H9 (cell line): ENCODE measurements around the gene KREMEN1. TPM values are rescaled to one million over a fixed set of nuclear protein-coding genes. Genes with fewer than 3 reads are reported as not detected.

Source experiments
- DNase-seq: peaks from one replicate; pipeline ENCODE4 v3.0.0-alpha.2; 2017
- H2AFZ ChIP-seq: one replicate; pipeline ENCODE4 v1.6.1; 2013; ENCODE audit warnings: mild to moderate bottlenecking, low read length, control low read depth, moderate library complexity
- H2AK5ac ChIP-seq: 2 replicates; pipeline ENCODE4 v1.6.1; 2013; ENCODE audit warnings: low read length, control low read depth, mixed read lengths; ENCODE audit not compliant: insufficient read length
- H2BK120ac ChIP-seq: one replicate; pipeline ENCODE4 v1.6.1; 2013; ENCODE audit warnings: low read depth, mild to moderate bottlenecking, low read length, control low read depth, inconsistent platforms; ENCODE audit not compliant: poor library complexity, severe bottlenecking
- H2BK12ac ChIP-seq: 2 replicates; pipeline ENCODE4 v1.6.1; 2013; ENCODE audit warnings: low read length, control low read depth, mixed read lengths, low read depth; ENCODE audit not compliant: insufficient read length
- H2BK15ac ChIP-seq: 2 replicates; pipeline ENCODE4 v1.6.1; 2013; ENCODE audit warnings: low read depth, low read length, control low read depth
- H2BK20ac ChIP-seq: one replicate; pipeline ENCODE4 v1.6.1; 2013; ENCODE audit warnings: low read depth, mild to moderate bottlenecking, low read length, control low read depth, inconsistent platforms; ENCODE audit not compliant: poor library complexity, severe bottlenecking
- H2BK5ac ChIP-seq: 2 replicates; pipeline ENCODE4 v1.6.1; 2013; ENCODE audit warnings: low read length, control low read depth, mixed read lengths; ENCODE audit not compliant: insufficient read length
- H3K14ac ChIP-seq: 2 replicates; pipeline ENCODE4 v1.6.1; 2013; ENCODE audit warnings: low read length, control low read depth; ENCODE audit not compliant: insufficient read depth
- H3K18ac ChIP-seq: 2 replicates; pipeline ENCODE4 v1.6.1; 2013; ENCODE audit warnings: low read depth, mild to moderate bottlenecking, mixed read lengths, low read length, control low read depth; ENCODE audit not compliant: insufficient read length
- H3K23ac ChIP-seq: 2 replicates; pipeline ENCODE4 v1.6.1; 2013; ENCODE audit warnings: low read length, control low read depth, mixed read lengths, low read depth; ENCODE audit not compliant: insufficient read length
- H3K23me2 ChIP-seq: 2 replicates; pipeline ENCODE4 v1.6.1; 2013; ENCODE audit warnings: low read depth, mild to moderate bottlenecking, mixed read lengths, low read length, control low read depth; ENCODE audit not compliant: insufficient read length, poor library complexity, severe bottlenecking
- H3K27ac ChIP-seq: 2 replicates; pipeline ENCODE4 v1.5.1; 2013; ENCODE audit warnings: low read length, control low read depth, mixed read lengths, low read depth; ENCODE audit not compliant: insufficient read length
- H3K27me3 ChIP-seq: 2 replicates; pipeline ENCODE4 v1.6.1; 2013; ENCODE audit warnings: low read length, control low read depth, inconsistent platforms; ENCODE audit not compliant: insufficient read depth
- H3K4ac ChIP-seq: 2 replicates; pipeline ENCODE4 v1.6.1; 2013; ENCODE audit warnings: low read depth, mild to moderate bottlenecking, control low read depth, inconsistent platforms, low read length, moderate library complexity
- H3K4me1 ChIP-seq: 2 replicates; pipeline ENCODE4 v1.6.1; 2013; ENCODE audit warnings: low read length, control low read depth, inconsistent platforms; ENCODE audit not compliant: insufficient read depth
- H3K4me2 ChIP-seq: 2 replicates; pipeline ENCODE4 v1.6.1; 2013; ENCODE audit warnings: low read length, control low read depth, mixed read lengths; ENCODE audit not compliant: insufficient read length, insufficient read depth
- H3K56ac ChIP-seq: 2 replicates; pipeline ENCODE4 v1.6.1; 2013; ENCODE audit warnings: low read depth, mild to moderate bottlenecking, mixed read lengths, low read length, control low read depth; ENCODE audit not compliant: insufficient read length
- H3K79me1 ChIP-seq: 2 replicates; pipeline ENCODE4 v1.6.1; 2013; ENCODE audit warnings: low read depth, mild to moderate bottlenecking, moderate library complexity, low read length, control low read depth, inconsistent platforms; ENCODE audit not compliant: insufficient read depth, poor library complexity, severe bottlenecking
- H3K79me2 ChIP-seq: 2 replicates; pipeline ENCODE4 v1.6.1; 2013; ENCODE audit warnings: low read length, control low read depth, inconsistent platforms; ENCODE audit not compliant: insufficient read depth
- H3K9ac ChIP-seq: 2 replicates; pipeline ENCODE4 v1.6.1; 2013; ENCODE audit warnings: low read length, control low read depth, mixed read lengths; ENCODE audit not compliant: insufficient read length; ENCODE audit errors: extremely low read depth
- H3K9me3 ChIP-seq: one replicate; pipeline ENCODE4 v1.6.1; 2013; ENCODE audit warnings: low read depth, low read length, inconsistent platforms; ENCODE audit not compliant: control insufficient read depth
- H3T11ph ChIP-seq: one replicate; pipeline ENCODE4 v1.6.1; 2013; ENCODE audit warnings: mild to moderate bottlenecking, low read length, control low read depth, inconsistent platforms
- H4K20me1 ChIP-seq: one replicate; pipeline ENCODE4 v1.6.1; 2013; ENCODE audit not compliant: control insufficient read depth, insufficient read length, insufficient read depth
- H4K5ac ChIP-seq: 2 replicates; pipeline ENCODE4 v1.6.1; 2013; ENCODE audit warnings: low read depth, mild to moderate bottlenecking, mixed read lengths, low read length, control low read depth; ENCODE audit not compliant: insufficient read length
- H4K8ac ChIP-seq: replicated peaks from 2 replicates; pipeline ENCODE4 v1.6.1; 2013; ENCODE audit warnings: low read length, control low read depth, mixed read lengths, low read depth; ENCODE audit not compliant: insufficient read length
- H4K91ac ChIP-seq: 2 replicates; pipeline ENCODE4 v1.6.1; 2013; ENCODE audit warnings: low read depth, mild to moderate bottlenecking, moderate library complexity, mixed read lengths, low read length, control low read depth; ENCODE audit not compliant: insufficient read length
- H3K27ac Mint-ChIP-seq, 3 experiments: 2 replicates in 2 of 3; 3 replicates in 1 of 3; pipeline ENCODE4 v1.8.0; 2020 to 2021; ENCODE audit warnings: mixed read lengths in 3 of 3, mild to moderate bottlenecking in 1 of 3, moderate library complexity in 1 of 3
- H3K27me3 Mint-ChIP-seq: 2 replicates; pipeline ENCODE4 v1.8.0; 2021; ENCODE audit warnings: low read depth, mild to moderate bottlenecking, moderate library complexity, mixed read lengths
- H3K36me3 Mint-ChIP-seq, 3 experiments: 2 replicates in 2 of 3; 3 replicates in 1 of 3; pipeline ENCODE4 v1.8.0; 2020 to 2021; ENCODE audit warnings: low read depth in 3 of 3, mixed read lengths in 3 of 3; ENCODE audit not compliant: insufficient read depth in 1 of 3
- H3K4me1 Mint-ChIP-seq, 2 experiments: 2 replicates each; pipeline ENCODE4 v1.8.0; 2020; ENCODE audit warnings: mixed read lengths in 2 of 2
- H3K4me3 Mint-ChIP-seq, 2 experiments: 2 replicates in 1 of 2; 3 replicates in 1 of 2; pipeline ENCODE4 v1.8.0; 2020 to 2021; ENCODE audit warnings: mild to moderate bottlenecking in 2 of 2, mixed read lengths in 2 of 2, moderate library complexity in 1 of 2
- H3K9me3 Mint-ChIP-seq, 2 experiments: 2 replicates in 1 of 2; 3 replicates in 1 of 2; pipeline ENCODE4 v1.8.0; 2020; ENCODE audit warnings: mild to moderate bottlenecking in 2 of 2, mixed read lengths in 2 of 2, moderate library complexity in 1 of 2
- CTCF ChIP-seq: fragments of 200-600 bp; sonication (generic); conservative IDR thresholded peaks from 3 replicates; pipeline ENCODE4 v1.8.0; 2021; ENCODE audit warnings: antibody characterized with exemption, mild to moderate bottlenecking
- WGBS: extraction: QIAGEN DNeasy Blood & Tissue Kit; methylation state at CpG from one replicate; pipeline ENCODE4 v1.1.7; 2013; ENCODE audit warnings: missing lambda C conversion rate, low lambda C conversion rate, mixed read lengths; ENCODE audit not compliant: insufficient read length; ENCODE audit errors: extremely low coverage; 5-methylcytosine and 5-hydroxymethylcytosine counted together
- total RNA-seq: library from RNA; stranded (reverse); gene quantifications from 2 replicates; pipeline ENCODE4 v1.2.1, GENCODE V29; 2021

KREMEN1 gene
- total RNA-seq, 1 experiment from 2014 or later = 2.4 TPM

DNA sequence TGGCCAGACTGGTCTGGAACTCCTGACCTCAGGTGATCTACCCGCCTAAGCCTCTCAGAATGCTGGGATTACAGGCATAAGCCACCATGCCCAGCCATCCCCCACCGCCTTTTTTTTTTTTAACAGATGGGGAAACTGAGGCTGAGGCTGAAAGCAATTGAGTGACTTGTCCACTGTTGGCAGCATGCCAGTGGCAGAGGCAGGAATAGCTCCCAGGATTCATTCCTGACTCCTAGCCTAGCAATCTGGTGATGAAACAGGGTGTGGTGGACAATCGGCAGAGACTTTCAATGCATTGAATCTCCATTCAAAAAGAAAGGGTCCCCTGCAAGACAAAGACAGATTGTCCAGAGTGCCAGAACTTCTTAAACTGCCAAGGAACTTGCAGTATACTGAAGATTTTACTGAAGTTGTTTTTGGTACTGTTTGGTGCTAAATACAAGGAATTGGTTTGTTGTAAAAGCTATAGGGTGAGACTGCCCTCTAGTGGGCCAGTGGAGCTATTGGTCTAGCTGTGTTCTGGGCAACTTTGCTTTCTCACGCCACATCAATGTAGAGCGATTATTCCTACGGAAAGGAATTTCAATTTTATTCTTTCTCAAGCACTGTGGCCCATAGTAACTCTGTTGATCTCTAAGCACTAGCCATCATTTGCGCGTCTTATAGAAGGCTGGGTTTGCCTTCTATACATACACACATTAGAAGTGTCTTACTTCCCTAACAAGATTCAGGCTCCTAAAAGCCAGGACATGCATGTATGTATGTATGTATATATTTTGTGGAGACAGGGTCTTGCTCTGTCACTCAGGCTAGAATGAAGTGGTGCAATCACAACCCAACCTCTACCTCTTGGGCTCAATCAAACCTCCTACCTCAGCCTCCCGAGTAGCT is 32.2 kb upstream of the KREMEN1 start:
- H2AK5ac ChIP-seq = no peak overlapping the region
- no peaks in the 10 kb centered on the region for H3K27me3 ChIP-seq
- no peak overlapping the region for H3K4ac ChIP-seq
- H3K56ac ChIP-seq = no peak overlapping the region
- H3K9ac ChIP-seq = no peak overlapping the region
- peak; percentile 99 for TF ChIP-seq CTCF
- H3K14ac ChIP-seq = no peak overlapping the region
- H2BK15ac ChIP-seq = no peak overlapping the region
- peak; percentile 62 for DNase-seq
- H3T11ph ChIP-seq = no peak overlapping the region
- no peak overlapping the region for H2BK5ac ChIP-seq
- no peaks in the 10 kb centered on the region for H3K27me3 Mint-ChIP-seq
- H2BK12ac ChIP-seq = no peak overlapping the region
- H3K4me2 ChIP-seq = no peak overlapping the region
- no peak overlapping the region for H4K8ac ChIP-seq
- no peaks in the 10 kb centered on the region for H3K9me3 Mint-ChIP-seq
- H4K91ac ChIP-seq = no peak overlapping the region
- H3K4me1 Mint-ChIP-seq = peaks cover 7 to 16% of the 10 kb centered on the region in 2 experiments; a peak in 3 of 4 replicates
- peak overlapping the region in 2 of 3 experiments; percentile 44 to 83; a peak in 2 of 7 replicates for H3K27ac Mint-ChIP-seq
- no peaks in the 10 kb centered on the region for H3K79me1 ChIP-seq
- H3K23ac ChIP-seq = no peak overlapping the region
- no CpG with 5 or more reads among the region's 9 CpGs for WGBS
- no peak overlapping the region for H3K18ac ChIP-seq
- no peak overlapping the region for H4K5ac ChIP-seq
- no peak overlapping the region for H2AFZ ChIP-seq
- no peak overlapping the region for H3K27ac ChIP-seq
- no peak overlapping the region for H2BK20ac ChIP-seq
- H3K36me3 Mint-ChIP-seq = peaks cover 4 to 29% (median 23%) of the 10 kb centered on the region in 3 experiments; a peak in 6 of 7 replicates
- no peaks in the 10 kb centered on the region for H3K23me2 ChIP-seq
- no peaks in the 10 kb centered on the region for H3K79me2 ChIP-seq
- H3K4me1 ChIP-seq = no peaks in the 10 kb centered on the region
- H3K9me3 ChIP-seq = no peaks in the 10 kb centered on the region
- no peak overlapping the region for H2BK120ac ChIP-seq
- no peaks in the 10 kb centered on the region for H4K20me1 ChIP-seq
- H3K4me3 Mint-ChIP-seq = no peak overlapping the region
